SK-N-MC (cell line): ENCODE results near the gene ANKRD13B.

Source experiments
- DNase-seq: peaks from one replicate; pipeline ENCODE4 v3.0.0-alpha.2; 2011; ENCODE audit warnings: low read depth, low spot score
- H3K27ac ChIP-seq: fragments of 200-600 bp; sonication (generic); 2 replicates; pipeline ENCODE4 v1.5.1; 2016; ENCODE audit warnings: mixed run types
- H3K36me3 ChIP-seq: fragments of 200-600 bp; sonication (generic); 2 replicates; pipeline ENCODE4 v1.6.1; 2017; ENCODE audit warnings: antibody characterized with exemption, low read length, mixed read lengths; ENCODE audit not compliant: insufficient read depth
- H3K4me3 ChIP-seq: fragments of 200-600 bp; sonication (generic); 2 replicates; pipeline ENCODE4 v1.5.1; 2016
- H3K9ac ChIP-seq: fragments of 200-600 bp; sonication (generic); 2 replicates; pipeline ENCODE4 v1.8.0; 2017; ENCODE audit warnings: mixed run types, mixed read lengths; ENCODE audit not compliant: insufficient read length
- H3K9me3 ChIP-seq: fragments of 200-600 bp; sonication (generic); 2 replicates; pipeline ENCODE4 v1.6.1; 2017; ENCODE audit warnings: low read depth, mild to moderate bottlenecking, antibody characterized with exemption, low read length, moderate library complexity, mixed read lengths
- EZH2 ChIP-seq: fragments of 200-600 bp; sonication (generic); IDR thresholded peaks from one replicate; pipeline ENCODE4 v1.6.1; 2017; ENCODE audit warnings: antibody characterized with exemption
- FOXP2 ChIP-seq: optimal IDR thresholded peaks from 2 replicates; pipeline ENCODE3; 2011; ENCODE audit warnings: mild to moderate bottlenecking, moderate library complexity; ENCODE audit not compliant: insufficient read depth; ENCODE audit errors: extremely low read length, control extremely low read depth
- POLR2AphosphoS5 ChIP-seq: IDR thresholded peaks from 2 replicates; pipeline ENCODE4 v1.6.1; 2012; ENCODE audit warnings: mild to moderate bottlenecking, low read depth, low read length, borderline replicate concordance

Gene ANKRD13B

DNA sequence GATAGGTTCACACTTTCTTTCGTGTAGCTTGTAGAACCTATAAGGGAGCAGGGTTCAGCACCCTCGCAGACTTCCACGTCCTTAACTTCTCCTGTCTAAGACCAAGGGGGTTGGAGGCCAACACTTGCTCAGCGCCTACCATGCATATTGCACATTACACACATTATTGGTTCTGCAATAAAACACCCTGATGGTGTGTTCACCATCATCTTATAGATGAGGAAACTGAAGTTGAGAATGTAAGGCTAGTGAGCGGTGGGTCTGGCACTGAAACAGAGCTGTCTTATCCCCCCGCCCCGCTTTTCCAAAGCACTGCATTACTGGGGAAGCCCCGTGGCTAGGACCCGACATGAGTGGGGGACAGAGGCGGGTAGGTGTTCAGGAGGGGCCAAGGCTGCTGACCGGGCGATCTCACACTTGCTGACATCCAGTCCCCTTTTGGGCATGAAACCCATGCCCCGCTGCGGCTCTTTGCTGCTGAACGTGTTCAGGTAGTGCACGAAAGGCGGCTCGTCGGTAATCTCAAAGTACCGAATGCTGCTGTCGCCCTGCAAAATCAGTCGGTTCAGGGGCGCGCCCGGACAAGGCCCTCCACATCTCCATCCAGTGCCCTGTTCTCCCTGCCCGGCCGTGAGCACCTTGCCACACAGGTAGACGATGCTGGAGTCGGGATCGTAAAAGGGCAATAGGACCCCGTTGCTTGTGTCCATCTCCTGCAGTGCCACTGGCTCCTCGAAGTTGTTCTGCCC lies 23.5 kb downstream of the ANKRD13B start:
- no peak for DNase-seq
- Histone ChIP-seq H3K36me3 (no peaks in the 10 kb centered on the region; the same call in 1 of the 2 replicates), H3K27ac (no peak overlapping the region), H3K9ac (no peak overlapping the region), H3K4me3 (peak overlapping the region; percentile 74), H3K9me3 (no peaks in the 10 kb centered on the region)
- TF ChIP-seq EZH2 (no peak), FOXP2 (no peak)

DNA sequence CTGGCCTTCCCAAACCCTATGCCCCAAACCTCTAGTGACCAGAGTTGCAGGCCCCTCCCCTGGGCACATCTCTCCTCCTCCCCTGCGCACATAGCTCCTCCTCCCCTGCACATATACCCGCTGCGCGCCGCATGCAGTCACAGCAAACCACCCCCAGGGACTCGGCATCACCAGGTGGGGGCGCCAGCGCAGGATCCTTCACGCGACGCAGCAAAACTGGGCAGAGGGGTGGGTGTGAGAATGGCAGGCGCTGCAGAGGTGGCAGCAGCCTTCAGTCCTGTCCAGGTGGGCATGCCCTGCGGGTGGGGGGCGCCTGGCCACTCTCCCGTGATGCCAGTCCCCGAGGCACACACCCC lies 24.2 kb downstream of the ANKRD13B start:
- DNase-seq, result peak; percentile 47
- Histone ChIP-seq H3K9ac (no peak overlapping the region), H3K4me3 (peak overlapping the region; percentile 26)

DNA sequence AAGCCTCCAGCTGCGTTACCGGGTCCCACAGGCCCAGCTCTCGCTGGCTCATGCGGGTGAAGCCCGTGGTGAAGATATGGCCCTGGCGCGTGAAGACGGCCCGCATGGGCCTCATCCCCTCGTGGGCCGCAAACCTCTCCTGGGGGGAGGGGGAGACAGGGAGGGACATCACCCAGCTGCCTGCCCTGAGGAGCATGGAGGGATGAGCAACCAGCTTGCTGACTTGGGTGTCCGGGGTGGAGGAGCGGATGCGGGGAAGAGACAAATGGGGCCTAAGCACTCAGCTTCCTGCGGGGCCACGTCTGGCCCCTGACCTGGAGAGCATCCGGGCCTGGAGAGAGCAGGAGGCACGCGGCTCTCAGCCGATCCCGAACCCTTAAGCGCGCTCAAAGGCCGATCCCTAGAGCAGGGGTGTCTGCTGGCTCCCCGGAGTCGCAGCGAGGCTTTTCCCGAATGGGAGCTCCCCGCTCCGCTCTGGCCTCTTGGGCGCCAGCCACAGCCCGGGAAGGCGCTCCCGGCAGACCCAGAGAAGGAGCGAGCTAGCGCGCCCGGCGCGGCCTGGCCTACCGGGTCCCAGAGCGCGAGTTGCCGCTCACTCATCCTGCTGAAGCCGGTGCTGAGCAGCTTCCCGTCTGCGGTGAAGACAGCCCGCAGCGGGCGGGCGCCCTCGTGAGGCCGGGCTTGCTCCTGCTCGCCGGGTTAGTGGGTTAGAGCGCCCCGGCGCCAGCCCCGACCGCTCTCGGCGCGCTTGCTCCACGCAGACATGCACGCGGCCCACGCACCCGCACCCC lies 24.7 kb downstream of the ANKRD13B start:
- H3K27ac ChIP-seq, result no peak overlapping the region
- H3K9ac ChIP-seq, result no peak overlapping the region
- TF ChIP-seq POLR2AphosphoS5, result 0 out of 2 replicates have a peak, but pooled peaks have one; percentile 2
- no peak for TF ChIP-seq EZH2
- no peaks in the 10 kb centered on the region; the same call in 1 of the 2 replicates for H3K36me3 ChIP-seq
- DNase-seq, result no peak
- peak overlapping the region; percentile 26; the same call in 1 of the 2 replicates for H3K4me3 ChIP-seq
- no peaks in the 10 kb centered on the region for H3K9me3 ChIP-seq

More for the DNA sequence above, 24.2 kb downstream of the ANKRD13B start:
- no peaks in the 10 kb centered on the region for H3K9me3 ChIP-seq
- no peaks in the 10 kb centered on the region; the same call in 1 of the 2 replicates for H3K36me3 ChIP-seq
- no peak overlapping the region for H3K27ac ChIP-seq
- TF ChIP-seq POLR2AphosphoS5, result peak; percentile 54; the same call in 1 of the 2 replicates
- peak; percentile 28 for TF ChIP-seq FOXP2
- no peak for TF ChIP-seq EZH2

DNA sequence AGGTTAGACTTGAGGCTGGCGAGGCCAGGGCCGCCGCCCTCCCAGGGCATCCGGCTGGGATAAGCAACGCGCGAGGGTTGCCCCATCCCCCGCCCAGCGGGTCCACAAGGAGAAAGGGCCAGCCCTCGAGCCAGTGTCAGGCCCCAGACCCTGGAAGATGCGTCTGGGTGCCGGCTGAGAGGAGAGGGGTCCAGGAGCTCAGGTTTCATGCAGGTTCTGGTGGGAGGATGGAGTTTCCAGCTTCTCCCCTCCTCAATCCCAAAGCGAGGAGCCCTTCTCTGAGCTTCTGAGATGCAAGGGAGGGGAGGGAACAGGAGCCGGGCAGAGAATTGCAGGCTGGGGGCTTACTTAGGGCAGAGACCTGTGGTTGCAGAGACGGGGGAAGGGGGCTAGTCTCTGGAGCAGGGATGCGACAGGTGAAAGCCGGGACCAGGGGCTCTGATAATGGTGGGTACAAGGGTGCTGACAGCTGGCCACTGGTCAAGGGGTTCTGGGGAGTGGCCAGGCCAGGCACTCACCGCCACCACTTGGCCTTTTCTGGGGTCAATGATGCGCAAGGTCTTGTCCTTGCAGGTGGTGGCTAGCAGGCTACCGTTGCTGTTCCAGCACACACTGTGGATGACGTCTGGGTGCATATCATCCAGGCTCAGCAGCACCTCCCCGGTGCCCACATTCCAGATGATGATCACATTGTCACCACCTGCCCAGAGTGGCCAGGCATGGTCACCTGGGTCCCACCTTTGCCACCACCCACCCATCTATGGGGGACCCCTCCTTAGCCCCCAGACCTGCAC lies 25.5 kb downstream of the ANKRD13B start:
- H3K4me3 ChIP-seq, result no peak overlapping the region
- no peaks in the 10 kb centered on the region for H3K9me3 ChIP-seq
- H3K9ac ChIP-seq, result no peak overlapping the region
- DNase-seq, result no peak
- no peaks in the 10 kb centered on the region for H3K36me3 ChIP-seq
- TF ChIP-seq EZH2, result no peak
- no peak for TF ChIP-seq FOXP2
- TF ChIP-seq POLR2AphosphoS5, result no peak
- H3K27ac ChIP-seq, result no peak overlapping the region

DNA sequence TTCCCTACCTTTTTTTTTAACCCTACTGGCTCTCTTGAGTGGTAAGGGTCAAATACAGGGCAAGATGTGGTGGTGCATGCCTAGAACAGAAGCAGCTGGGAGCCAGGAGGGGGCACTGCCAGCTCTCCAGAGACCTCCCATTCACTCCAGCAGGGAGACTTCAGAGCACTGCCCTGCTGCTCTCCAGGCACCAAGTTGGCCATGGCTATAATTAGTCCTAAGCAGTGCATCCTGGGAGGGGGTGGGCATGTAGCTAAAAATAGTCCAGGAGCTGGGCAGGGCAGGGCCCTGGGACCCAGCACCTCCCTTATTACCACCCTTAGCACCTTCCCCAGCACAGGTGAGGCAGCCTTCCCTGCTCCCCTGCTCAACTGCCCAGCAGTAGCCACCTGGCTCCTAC lies 26.3 kb downstream of the ANKRD13B start:
- Histone ChIP-seq H3K9me3 (no peaks in the 10 kb centered on the region), H3K4me3 (no peak overlapping the region), H3K27ac (no peak overlapping the region), H3K9ac (no peak overlapping the region), H3K36me3 (no peaks in the 10 kb centered on the region)
- TF ChIP-seq POLR2AphosphoS5, result no peak
- no peak for TF ChIP-seq EZH2
- no peak for TF ChIP-seq FOXP2
- no peak for DNase-seq

DNA sequence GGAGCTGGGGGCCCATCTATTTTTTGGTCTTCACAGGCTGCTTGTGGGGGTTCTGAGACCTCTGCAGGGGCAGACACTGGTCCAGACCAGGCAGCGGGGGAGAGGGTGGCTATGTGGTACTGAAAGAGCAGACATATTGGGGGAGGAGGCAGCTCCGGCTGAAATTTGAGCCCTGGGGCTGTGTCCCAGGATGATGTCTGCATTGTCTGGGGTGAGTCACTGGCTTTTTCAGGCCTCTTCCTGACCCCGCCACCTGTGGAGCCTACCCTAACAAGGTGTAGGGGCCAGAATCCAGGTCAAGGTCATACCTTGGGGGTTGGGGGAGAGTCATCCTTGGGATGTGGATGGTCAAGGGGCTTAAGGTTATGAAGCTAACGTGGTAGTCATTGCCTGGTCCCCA lies 27.3 kb downstream of the ANKRD13B start:
- TF ChIP-seq EZH2, result no peak
- no peaks in the 10 kb centered on the region for H3K9me3 ChIP-seq
- H3K27ac ChIP-seq, result no peak overlapping the region
- H3K9ac ChIP-seq, result no peak overlapping the region
- no peak for DNase-seq
- H3K36me3 ChIP-seq, result no peaks in the 10 kb centered on the region
- no peak overlapping the region for H3K4me3 ChIP-seq

DNA sequence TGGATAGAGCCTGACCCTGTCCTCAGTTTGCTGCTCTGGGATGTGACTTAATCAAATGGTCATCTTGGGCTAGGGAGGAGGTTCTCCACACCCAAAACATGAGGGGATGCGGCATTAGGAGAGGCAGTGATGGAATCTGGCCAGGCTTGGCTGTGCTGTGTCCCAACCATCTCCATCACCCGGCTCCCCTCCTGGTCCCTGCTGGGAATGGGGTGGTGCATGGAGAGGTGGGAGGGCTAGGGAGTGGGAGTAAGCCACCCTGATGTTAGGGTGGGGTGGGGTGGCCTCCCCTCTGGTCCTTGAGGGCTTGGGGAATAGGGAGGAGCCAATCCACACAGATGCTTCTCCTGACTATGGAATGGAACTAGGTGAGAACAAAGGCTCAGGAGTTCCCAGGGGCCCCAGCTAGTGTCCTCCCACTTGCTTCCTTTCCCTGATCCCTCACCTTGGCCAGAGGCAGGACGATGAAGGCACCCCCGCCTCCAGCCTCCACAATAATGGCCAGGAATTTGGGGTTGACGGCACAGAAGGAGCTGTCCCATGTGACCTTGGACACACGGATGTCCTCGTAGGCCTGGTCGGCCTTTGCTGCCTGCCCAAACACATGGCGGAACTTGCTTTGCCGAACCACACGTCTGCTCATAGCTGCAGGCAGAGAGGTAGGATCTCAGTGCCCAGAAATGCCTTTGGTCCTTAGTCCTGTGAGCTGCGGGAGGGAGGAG lies 28.0 kb downstream of the ANKRD13B start:
- Histone ChIP-seq H3K9me3 (no peaks in the 10 kb centered on the region), H3K36me3 (no peaks in the 10 kb centered on the region), H3K4me3 (no peak overlapping the region), H3K9ac (no peak overlapping the region), H3K27ac (no peak overlapping the region)
- TF ChIP-seq FOXP2 (no peak), POLR2AphosphoS5 (no peak), EZH2 (no peak)
- DNase-seq, result no peak

DNA sequence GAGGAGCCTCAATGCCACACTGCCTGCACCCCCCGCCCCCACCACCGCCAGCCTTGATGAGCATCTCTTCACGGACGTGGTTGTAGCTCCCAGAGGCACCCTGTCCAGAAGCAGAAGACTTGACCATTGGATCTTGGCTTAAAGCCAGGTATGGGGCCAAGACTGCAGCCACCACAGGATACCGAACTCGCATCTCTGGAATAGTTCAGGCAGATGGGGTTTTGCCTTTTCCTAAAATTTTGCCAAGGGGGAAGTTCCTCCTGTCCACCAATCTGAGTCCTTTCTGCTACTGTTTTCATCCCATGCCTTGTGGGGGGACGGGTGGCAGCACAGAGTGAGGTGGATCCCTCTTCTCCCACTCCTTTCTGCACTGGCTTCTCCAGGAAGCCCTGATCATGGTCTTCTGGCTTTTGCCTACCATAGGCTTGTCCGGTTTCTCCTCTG lies 28.8 kb downstream of the ANKRD13B start:
- peak overlapping the region; percentile 90 for H3K4me3 ChIP-seq
- no peak for DNase-seq

More for the DNA sequence above, 28.8 kb downstream of the ANKRD13B start:
- Histone ChIP-seq H3K27ac (no peak overlapping the region), H3K9ac (no peak overlapping the region), H3K36me3 (no peaks in the 10 kb centered on the region), H3K9me3 (no peaks in the 10 kb centered on the region)
- TF ChIP-seq POLR2AphosphoS5 (no peak), FOXP2 (no peak), EZH2 (no peak)
